Ishikawa (cell line): ENCODE results near the gene CXXC4.

Source experiments
- CEBPB ChIP-seq: IDR thresholded peaks from 2 replicates; pipeline ENCODE4 v1.6.1; 2012
- CREB1 ChIP-seq: IDR thresholded peaks from 2 replicates; pipeline ENCODE4 v1.6.1; 2012; ENCODE audit warnings: low read depth
- EGR1 ChIP-seq: IDR thresholded peaks from 2 replicates; pipeline ENCODE4 v1.6.1; 2012
- EP300 ChIP-seq: IDR thresholded peaks from 2 replicates; pipeline ENCODE4 v1.6.1; 2012; ENCODE audit warnings: borderline replicate concordance
- FOXM1 ChIP-seq: IDR thresholded peaks from 2 replicates; pipeline ENCODE4 v1.6.1; 2012; ENCODE audit warnings: low read depth, borderline replicate concordance
- NFIC ChIP-seq: IDR thresholded peaks from 2 replicates; pipeline ENCODE4 v1.6.1; 2012
- RAD21 ChIP-seq: IDR thresholded peaks from 2 replicates; pipeline ENCODE4 v1.6.1; 2012; ENCODE audit warnings: low read depth
- REST ChIP-seq: IDR thresholded peaks from 2 replicates; pipeline ENCODE4 v1.6.1; 2012; ENCODE audit warnings: low read depth, mild to moderate bottlenecking
- TAF1 ChIP-seq: IDR thresholded peaks from 2 replicates; pipeline ENCODE4 v1.6.1; 2012; ENCODE audit warnings: low read depth, mild to moderate bottlenecking
- TCF12 ChIP-seq: IDR thresholded peaks from 2 replicates; pipeline ENCODE4 v1.6.1; 2012; ENCODE audit warnings: low read depth
- USF1 ChIP-seq: IDR thresholded peaks from 2 replicates; pipeline ENCODE4 v1.6.1; 2012
- YY1 ChIP-seq: IDR thresholded peaks from 2 replicates; pipeline ENCODE4 v1.6.1; 2012; ENCODE audit warnings: low read depth
- TF ChIP-seq, protein P1 (sequence below): IDR thresholded peaks from 2 replicates; pipeline ENCODE4 v1.6.1; 2012

GRCh38 chr4:104446431-104447278 lies 48.0 kb downstream of the CXXC4 start:
- TF ChIP-seq, protein P1, sequence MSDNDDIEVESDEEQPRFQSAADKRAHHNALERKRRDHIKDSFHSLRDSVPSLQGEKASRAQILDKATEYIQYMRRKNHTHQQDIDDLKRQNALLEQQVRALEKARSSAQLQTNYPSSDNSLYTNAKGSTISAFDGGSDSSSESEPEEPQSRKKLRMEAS = no peak
- TF ChIP-seq CEBPB (no peak), EGR1 (no peak), NFIC (no peak), YY1 (no peak), TCF12 (no peak), CREB1 (no peak), REST (no peak), EP300 (no peak), FOXM1 (no peak), RAD21 (no peak), USF1 (no peak), TAF1 (no peak)
